HCT116 (cell line): ENCODE results near the gene FAM136A. TPM values are rescaled to one million over a fixed set of nuclear protein-coding genes. Genes with fewer than 3 reads are reported as not detected.

Experiments used
- ATAC-seq: fragments of 200-7000 bp; cut with Tn5 transposase; 2 replicates; pipeline ENCODE4 v1.9.1; 2020; ENCODE audit warnings: mild to moderate bottlenecking, moderate library complexity
- BruUV-seq: library from RNA; stranded (reverse); fragments of 400-500 nt; replicated peaks from 2 replicates; lab custom pipeline; 2021; lab: Mats Ljungman, UMichigan
- CTCF ChIA-PET: fragments of 300-600 bp; sonication (Branson Sonifier 250); formaldehyde crosslinking; loops from one replicate; lab custom pipeline; 2021; ENCODE audit warnings: antibody characterized with exemption; lab: Charles Lee
- POLR2A ChIA-PET: fragments of 300-600, 350-600 bp; sonication (Branson Sonifier 250); formaldehyde crosslinking; loops from one replicate; lab custom pipeline; 2021; ENCODE audit warnings: antibody characterized with exemption; lab: Charles Lee
- RAD21 ChIA-PET, 2 experiments: fragments of 300-600 bp; sonication (Branson Sonifier 250); formaldehyde crosslinking; loops; one replicate each; lab custom pipeline; 2023; ENCODE audit warnings: low total read pairs in 2 of 2; ENCODE audit not compliant: uncharacterized antibody in 2 of 2, unreplicated experiment in 2 of 2, low non-redundant PET in 1 of 2; lab: Charles Lee
- DNase-seq: peaks from one replicate; pipeline ENCODE4 v3.0.0-alpha.2; 2010; ENCODE audit warnings: low read depth, low spot score
- H2AFZ ChIP-seq: fragments of 200-600 bp; shearing (Covaris generic), sonication (generic); 2 replicates; pipeline ENCODE4 v1.6.1; 2017; ENCODE audit warnings: low read depth, mixed run types, mixed read lengths, antibody characterized with exemption, low read length; ENCODE audit not compliant: poor library complexity, severe bottlenecking
- H3K27ac ChIP-seq: 2 replicates; pipeline ENCODE4 v1.5.1; 2012; ENCODE audit warnings: low read depth, low read length
- H3K27me3 ChIP-seq: fragments of 200-600 bp; sonication (generic); 2 replicates; pipeline ENCODE4 v1.6.1; 2016; ENCODE audit warnings: mixed run types, low read length, mixed read lengths; ENCODE audit not compliant: insufficient read depth
- H3K36me3 ChIP-seq, 2 experiments: fragments of 200-500 bp in 1 of 2; fragments of 200-600 bp in 1 of 2; sonication (Bioruptor generic) in 1 of 2; sonication (generic) in 1 of 2; 2 replicates each; pipeline versions ENCODE4 v1.5.1 to v1.6.1; 2014 to 2016; ENCODE audit warnings: low read length in 2 of 2, inconsistent platforms in 1 of 2, mixed read lengths in 1 of 2, mixed run types in 1 of 2; ENCODE audit not compliant: insufficient read depth in 2 of 2, control insufficient read depth in 1 of 2
- H3K4me1 ChIP-seq, 2 experiments: fragments of 200-600 bp in 1 of 2; sonication (generic) in 1 of 2; 2 replicates each; pipeline versions ENCODE4 v1.5.1 to v1.6.1; 2012 to 2017; ENCODE audit warnings: low read length in 2 of 2, inconsistent platforms in 1 of 2, mild to moderate bottlenecking in 1 of 2, mixed read lengths in 1 of 2, mixed run types in 1 of 2, moderate library complexity in 1 of 2; ENCODE audit not compliant: insufficient read depth in 2 of 2, control insufficient read depth in 1 of 2
- H3K4me2 ChIP-seq: fragments of 200-600 bp; sonication (generic); 2 replicates; pipeline ENCODE4 v1.6.1; 2017; ENCODE audit warnings: mixed run types, low read length, mixed read lengths
- H3K4me3 ChIP-seq, 2 experiments: fragments of 200-600 bp in 1 of 2; sonication (generic) in 1 of 2; replicated peaks in 1 of 2; 2 replicates each; pipeline ENCODE4 v1.5.1; 2011 to 2016; ENCODE audit warnings: low read length in 2 of 2, control low read depth in 1 of 2, low read depth in 1 of 2, mild to moderate bottlenecking in 1 of 2, mixed read lengths in 1 of 2, mixed run types in 1 of 2
- H3K79me2 ChIP-seq: fragments of 200-600 bp; sonication (generic); 2 replicates; pipeline ENCODE4 v1.6.1; 2017; ENCODE audit warnings: mild to moderate bottlenecking, mixed run types, low read length, moderate library complexity, mixed read lengths; ENCODE audit not compliant: insufficient read depth
- H3K9ac ChIP-seq: fragments of 200-600 bp; sonication (generic); 2 replicates; pipeline ENCODE4 v1.6.1; 2016; ENCODE audit warnings: low read length, mixed read lengths
- H3K9me2 ChIP-seq: fragments of 200-600 bp; sonication (generic), shearing (Covaris generic); 2 replicates; pipeline ENCODE4 v1.6.1; 2017; ENCODE audit warnings: mixed run types, mild to moderate bottlenecking, moderate library complexity; ENCODE audit not compliant: insufficient read depth
- H3K9me3 ChIP-seq, 2 experiments: fragments of 200-500 bp in 1 of 2; fragments of 200-600 bp in 1 of 2; sonication (Bioruptor generic) in 1 of 2; sonication (generic) in 1 of 2; 2 replicates each; pipeline ENCODE4 v1.6.1; 2014 to 2017; ENCODE audit warnings: low read length in 2 of 2, mixed read lengths in 2 of 2, inconsistent platforms in 1 of 2, low read depth in 1 of 2, mild to moderate bottlenecking in 1 of 2, mixed run types in 1 of 2, moderate library complexity in 1 of 2; ENCODE audit not compliant: control insufficient read depth in 1 of 2, insufficient read depth in 1 of 2
- H4K20me1 ChIP-seq: fragments of 200-600 bp; sonication (generic), shearing (Covaris generic); 2 replicates; pipeline ENCODE4 v1.6.1; 2017; ENCODE audit warnings: mixed run types, mild to moderate bottlenecking, moderate library complexity; ENCODE audit not compliant: insufficient read depth
- CTCF ChIP-seq, 3 experiments: fragments of 200-600 bp in 1 of 3; sonication (generic) in 1 of 3; IDR thresholded peaks in 2 of 3; conservative IDR thresholded peaks in 1 of 3; 2 replicates each; pipeline ENCODE4 v1.5.1; 2012 to 2017; ENCODE audit warnings: low read depth in 2 of 3, low read length in 2 of 3, antibody characterized with exemption in 1 of 3, borderline replicate concordance in 1 of 3, control low read depth in 1 of 3, mild to moderate bottlenecking in 1 of 3, mixed read lengths in 1 of 3, mixed run types in 1 of 3, moderate library complexity in 1 of 3; ENCODE audit not compliant: insufficient read depth in 1 of 3
- EGR1 ChIP-seq: IDR thresholded peaks from 2 replicates; pipeline ENCODE4 v1.6.1; 2012; ENCODE audit warnings: low read depth
- ELF1 ChIP-seq: IDR thresholded peaks from 2 replicates; pipeline ENCODE4 v1.6.1; 2012; ENCODE audit warnings: low read depth, borderline replicate concordance
- FOSL1 ChIP-seq: IDR thresholded peaks from 2 replicates; pipeline ENCODE4 v1.6.1; 2012; ENCODE audit warnings: low read depth
- POLR2A ChIP-seq: IDR thresholded peaks from 2 replicates; pipeline ENCODE4 v1.7.0; 2011; ENCODE audit warnings: borderline replicate concordance; ENCODE audit not compliant: insufficient read depth, insufficient read length; ENCODE audit errors: extremely low read depth
- REST ChIP-seq: IDR thresholded peaks from 2 replicates; pipeline ENCODE4 v1.6.1; 2012; ENCODE audit warnings: low read depth
- SP1 ChIP-seq: IDR thresholded peaks from 2 replicates; pipeline ENCODE4 v1.6.1; 2012; ENCODE audit warnings: low read depth
- SRF ChIP-seq: IDR thresholded peaks from 2 replicates; pipeline ENCODE4 v1.6.1; 2012; ENCODE audit warnings: low read depth
- TCF7L2 ChIP-seq: IDR thresholded peaks from 2 replicates; pipeline ENCODE4 v1.7.0; 2011; ENCODE audit warnings: borderline replicate concordance, inconsistent platforms; ENCODE audit not compliant: insufficient read depth, insufficient read length; ENCODE audit errors: extremely low read depth
- YY1 ChIP-seq: IDR thresholded peaks from 2 replicates; pipeline ENCODE4 v1.6.1; 2011; ENCODE audit warnings: low read length, low read depth, moderate library complexity, mild to moderate bottlenecking; ENCODE audit not compliant: insufficient replicate concordance; ENCODE audit errors: extremely low read depth
- ZBTB33 ChIP-seq: IDR thresholded peaks from 2 replicates; pipeline ENCODE4 v1.6.1; 2011; ENCODE audit warnings: mild to moderate bottlenecking, low read length, moderate library complexity; ENCODE audit not compliant: insufficient replicate concordance; ENCODE audit errors: extremely low read depth
- ZFX ChIP-seq: fragments of 450-650 bp; IDR thresholded peaks from 2 replicates; pipeline ENCODE4 v1.6.1; 2017
- intact Hi-C: fragments of 100-400 bp; cut with micrococcal nuclease; formaldehyde crosslinking; loops from 2 replicates; pipeline ENCODE4 v1.10.0; 2022
- total RNA-seq: library from RNA; stranded (reverse); gene quantifications from one replicate; pipeline ENCODE4 v1.2.1, GENCODE V29; 2021; ENCODE audit not compliant: unreplicated experiment
- TF ChIP-seq, protein P1 (sequence below): IDR thresholded peaks from 2 replicates; pipeline ENCODE4 v1.6.1; 2012

Gene FAM136A
- total RNA-seq, 1 experiment from 2014 or later = 83.0 TPM

DNA sequence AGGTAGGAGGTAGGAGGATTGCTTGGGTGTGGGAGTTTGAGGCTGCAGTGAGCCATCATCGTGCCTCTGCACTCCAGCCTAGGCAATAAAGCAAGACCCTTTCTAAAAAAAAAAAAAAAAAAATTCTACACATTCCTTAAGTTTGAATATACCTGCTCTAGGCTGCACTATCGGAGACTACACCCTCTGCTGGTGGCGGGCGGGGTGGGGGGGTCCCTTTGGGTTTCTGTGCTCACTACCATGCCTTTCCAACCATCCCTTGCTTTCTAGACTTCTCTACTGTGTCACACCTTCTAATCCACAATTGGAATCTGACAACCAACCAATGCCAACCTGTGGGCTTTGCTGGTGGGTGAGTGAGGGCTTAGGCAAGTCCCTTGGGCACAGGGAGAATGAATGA, 34.7 kb upstream of the FAM136A start:
- ChIA-PET POLR2A (no interaction called here), CTCF (interaction anchor here (1.6 kb wide), 1 partner anchor 33 kb away, joined by 5 read pairs; no protein-coding TSS in a partner anchor), RAD21 (no interaction called here)
- TF ChIP-seq ZBTB33 = no peak
- no peak for TF ChIP-seq EGR1
- TF ChIP-seq, protein P1, sequence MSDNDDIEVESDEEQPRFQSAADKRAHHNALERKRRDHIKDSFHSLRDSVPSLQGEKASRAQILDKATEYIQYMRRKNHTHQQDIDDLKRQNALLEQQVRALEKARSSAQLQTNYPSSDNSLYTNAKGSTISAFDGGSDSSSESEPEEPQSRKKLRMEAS = no peak
- no peak for TF ChIP-seq ELF1
- no peak for TF ChIP-seq TCF7L2
- TF ChIP-seq ZFX = no peak
- no peak for TF ChIP-seq SP1
- no peak for TF ChIP-seq SRF
- no peak for TF ChIP-seq FOSL1
- TF ChIP-seq REST = no peak
- no peak for TF ChIP-seq CTCF (IDR thresholded peaks at IDR 0.05 in 2 of 3, conservative IDR thresholded peaks at IDR 0.05 in 1 of 3; ENCODE audit: borderline replicate concordance in 1 of 3, insufficient read depth in 1 of 3, low read depth in 2 of 3, low read length in 2 of 3)
- TF ChIP-seq YY1 = no peak
- no peak for TF ChIP-seq POLR2A
- Histone ChIP-seq H3K27me3 (no peaks in the 10 kb centered on the region), H3K36me3 (no peaks in the 10 kb centered on the region), H3K9ac (no peak overlapping the region), H4K20me1 (no peaks in the 10 kb centered on the region), H3K27ac (no peak overlapping the region), H3K9me3 (no peaks in the 10 kb centered on the region), H3K4me2 (no peak overlapping the region), H3K4me1 (peaks cover 0 to 4% of the 10 kb centered on the region in 2 experiments; a peak in 1 of 4 replicates), H3K4me3 (no peak overlapping the region), H2AFZ (no peak overlapping the region), H3K79me2 (no peaks in the 10 kb centered on the region), H3K9me2 (no peaks in the 10 kb centered on the region)
- DNase-seq = no peak
- intact Hi-C loops = no loop called here
- no TSS peak for BruUV-seq
- ATAC-seq = no peak
